ENCODE results near the gene LRRC41.

DNA sequence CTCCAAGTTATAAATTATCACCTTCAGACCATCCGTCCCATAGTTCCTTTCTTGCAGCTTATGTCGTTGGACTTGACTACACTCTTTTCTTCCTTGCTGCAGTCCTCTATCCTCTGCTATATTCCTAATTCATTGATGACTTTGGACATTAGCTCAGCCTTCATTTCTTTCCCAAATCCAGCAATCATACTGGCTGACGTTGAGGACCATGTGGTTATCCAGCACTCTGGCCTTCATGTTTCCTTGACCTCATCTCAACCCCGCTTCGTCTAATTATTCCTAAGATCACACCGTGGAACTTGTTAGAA is 28.4 kb downstream of the LRRC41 start:
- no peak for TF ChIP-seq POLR2A (IDR thresholded peaks at IDR 0.05)
- TF ChIP-seq, protein P1, sequence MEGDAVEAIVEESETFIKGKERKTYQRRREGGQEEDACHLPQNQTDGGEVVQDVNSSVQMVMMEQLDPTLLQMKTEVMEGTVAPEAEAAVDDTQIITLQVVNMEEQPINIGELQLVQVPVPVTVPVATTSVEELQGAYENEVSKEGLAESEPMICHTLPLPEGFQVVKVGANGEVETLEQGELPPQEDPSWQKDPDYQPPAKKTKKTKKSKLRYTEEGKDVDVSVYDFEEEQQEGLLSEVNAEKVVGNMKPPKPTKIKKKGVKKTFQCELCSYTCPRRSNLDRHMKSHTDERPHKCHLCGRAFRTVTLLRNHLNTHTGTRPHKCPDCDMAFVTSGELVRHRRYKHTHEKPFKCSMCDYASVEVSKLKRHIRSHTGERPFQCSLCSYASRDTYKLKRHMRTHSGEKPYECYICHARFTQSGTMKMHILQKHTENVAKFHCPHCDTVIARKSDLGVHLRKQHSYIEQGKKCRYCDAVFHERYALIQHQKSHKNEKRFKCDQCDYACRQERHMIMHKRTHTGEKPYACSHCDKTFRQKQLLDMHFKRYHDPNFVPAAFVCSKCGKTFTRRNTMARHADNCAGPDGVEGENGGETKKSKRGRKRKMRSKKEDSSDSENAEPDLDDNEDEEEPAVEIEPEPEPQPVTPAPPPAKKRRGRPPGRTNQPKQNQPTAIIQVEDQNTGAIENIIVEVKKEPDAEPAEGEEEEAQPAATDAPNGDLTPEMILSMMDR (IDR thresholded peaks at IDR 0.05): no peak
